Left lung (tissue), 10 donors: Measurements from ENCODE around the gene RAC2. TPM values are rescaled to one million over a fixed set of nuclear protein-coding genes. Genes with fewer than 3 reads are reported as not detected.

Experiments
- ATAC-seq: fragments of 200-7000 bp; cut with Tn5 transposase; one replicate; pipeline ENCODE4 v1.9.1; 2020; ENCODE audit warnings: moderate library complexity
- DNase-seq, 4 donors: peaks; one replicate each; pipeline ENCODE4 v3.0.0-alpha.2; 2013 to 2020
- H3K27ac ChIP-seq, 2 donors: fragments of 200-600 bp; sonication (generic) in 1 of 2; one replicate each; pipeline versions ENCODE4 v1.5.0 to v1.8.0; 2020 to 2021
- H3K27me3 ChIP-seq, 2 donors: fragments of 200-600 bp; sonication (generic) in 1 of 2; one replicate each; pipeline versions ENCODE4 v1.5.0 to v1.8.0; 2020 to 2021
- H3K36me3 ChIP-seq, 2 donors: fragments of 200-600 bp; sonication (generic) in 1 of 2; one replicate each; pipeline versions ENCODE4 v1.5.0 to v1.8.0; 2020 to 2021
- H3K4me1 ChIP-seq, 2 donors: fragments of 200-600 bp; one replicate each; pipeline ENCODE4 v1.8.0; 2021
- H3K4me3 ChIP-seq, 2 donors: fragments of 200-600 bp; sonication (generic) in 1 of 2; one replicate each; pipeline versions ENCODE4 v1.5.0 to v1.8.0; 2020 to 2021; ENCODE audit warnings: mild to moderate bottlenecking in 1 of 2
- H3K9me3 ChIP-seq, 2 donors: fragments of 200-600 bp; sonication (generic) in 1 of 2; one replicate each; pipeline versions ENCODE4 v1.5.0 to v1.8.0; 2020 to 2021
- CTCF ChIP-seq, 2 donors: fragments of 200-600 bp; sonication (generic) in 1 of 2; IDR thresholded peaks; one replicate each; pipeline versions ENCODE4 v1.5.0 to v1.8.0; 2021; ENCODE audit warnings: antibody characterized with exemption in 2 of 2
- intact Hi-C, 2 donors: fragments of 100-400 bp; cut with DNase I; formaldehyde crosslinking; loops; one replicate each; pipeline versions ENCODE4 v1.11.2 to v1.14.2; 2022
- polyA plus RNA-seq, 6 donors: library from polyadenylated mRNA; unstranded; fragments of 120-200 nt; gene quantifications; one replicate each; pipeline ENCODE4 v1.2.1, GENCODE V29; 2013; ENCODE audit not compliant: insufficient read length in 6 of 6
- total RNA-seq, 2 donors: library from RNA; stranded (reverse); fragmentation: NEBNext Ultra II Directional; extraction: Animal tissue kit (Norgen Biotek cat#: 25700); gene quantifications; one replicate each; pipeline ENCODE4 v1.2.1, GENCODE V29; 2021
- donor health status: DM: no; HTN: yes; CAD: no.
- donor health status: DM: no; HTN: no; CAD: no.

RAC2 gene
- total and polyA plus RNA-seq, 8 donors = 6.7 to 77.2 (median 10.1) TPM

DNA sequence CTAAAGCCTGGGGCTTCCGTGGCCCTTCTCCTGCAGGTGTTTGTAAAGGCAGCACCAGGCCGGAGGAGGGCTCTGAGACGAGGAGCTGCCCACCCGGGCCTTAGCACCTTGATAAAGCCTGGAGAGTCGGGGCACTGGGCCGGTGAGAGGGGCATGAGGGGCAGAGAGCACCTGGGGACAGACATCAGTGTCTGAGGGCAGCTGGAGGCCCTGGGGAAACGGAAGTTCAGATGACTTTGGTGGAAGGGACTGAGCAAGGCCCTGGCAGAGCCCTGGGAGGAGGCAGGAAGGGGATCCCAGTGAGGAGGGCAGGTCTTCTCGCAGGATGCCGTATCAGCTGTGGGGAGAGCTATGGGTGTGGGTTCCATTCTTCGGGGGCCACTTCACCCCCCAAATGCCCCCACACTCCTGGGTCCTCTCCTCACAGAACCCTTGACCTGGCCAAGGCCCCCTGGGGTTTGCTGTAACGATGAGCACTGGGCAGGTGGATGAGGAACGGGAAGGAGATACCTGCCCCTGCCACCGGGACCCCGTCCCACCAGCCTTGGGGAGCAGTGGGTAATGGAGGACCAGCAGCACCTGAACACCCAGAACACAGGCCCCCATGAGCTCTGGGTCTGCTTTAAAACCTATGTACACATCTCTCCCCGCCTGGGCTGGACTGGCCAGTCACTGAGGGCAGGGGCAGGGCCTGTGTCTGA lies 63.4 kb downstream of the RAC2 start:
- H3K27ac ChIP-seq = peak overlapping the region; percentile 3 to 50
- no peak overlapping the region for H3K4me3 ChIP-seq
- H3K36me3 ChIP-seq = no peaks in the 10 kb centered on the region
- intact Hi-C loops = no loop called here
- no peak for TF ChIP-seq CTCF (IDR thresholded peaks at IDR 0.05)
- peak in 1 of 4 donors; percentile 64 for DNase-seq
- H3K4me1 ChIP-seq = peaks cover 25 to 50% of the 10 kb centered on the region in 2 donors
- H3K9me3 ChIP-seq = no peaks in the 10 kb centered on the region
- ATAC-seq = no peak
- peaks cover 0 to 3% of the 10 kb centered on the region in 2 donors for H3K27me3 ChIP-seq

- TF ChIP-seq CTCF (IDR thresholded peaks at IDR 0.05) = no peak
- H3K4me3 ChIP-seq = no peak overlapping the region
- DNase-seq = peak in 1 of 4 donors; percentile 49
- peaks cover 0 to 10% of the 10 kb centered on the region in 2 donors for H3K27me3 ChIP-seq
- no peaks in the 10 kb centered on the region for H3K9me3 ChIP-seq
- H3K4me1 ChIP-seq = peaks cover 25 to 50% of the 10 kb centered on the region in 2 donors
- peak overlapping the region in 1 of 2 donors; percentile 50 for H3K27ac ChIP-seq
- ATAC-seq = no peak
- intact Hi-C loops = no loop called here
- no peaks in the 10 kb centered on the region for H3K36me3 ChIP-seq
Observed at GRCh38 chr22:37179622-37180420, 64.2 kb downstream of the RAC2 start.

- TF ChIP-seq CTCF (IDR thresholded peaks at IDR 0.05) = no peak
- no peak overlapping the region for H3K4me3 ChIP-seq
- H3K9me3 ChIP-seq = no peaks in the 10 kb centered on the region
- ATAC-seq (no peak), DNase-seq (peak in 1 of 4 donors; percentile 33)
- H3K4me1 ChIP-seq = peaks cover 25 to 50% of the 10 kb centered on the region in 2 donors
- no peaks in the 10 kb centered on the region for H3K36me3 ChIP-seq
- H3K27me3 ChIP-seq = peaks cover 0 to 14% of the 10 kb centered on the region in 2 donors
- H3K27ac ChIP-seq = peak overlapping the region in 1 of 2 donors; percentile 74
- intact Hi-C loops = no loop called here
Observed at GRCh38 chr22:37179126-37179470, 65.0 kb downstream of the RAC2 start.

GRCh38 chr22:37178350-37179125 lies 65.5 kb downstream of the RAC2 start:
- peak overlapping the region; percentile 24 to 74 for H3K27ac ChIP-seq
- peaks cover 25 to 50% of the 10 kb centered on the region in 2 donors for H3K4me1 ChIP-seq
- H3K36me3 ChIP-seq = no peaks in the 10 kb centered on the region
- H3K27me3 ChIP-seq = peaks cover 0 to 14% of the 10 kb centered on the region in 2 donors
- TF ChIP-seq CTCF (IDR thresholded peaks at IDR 0.05) = no peak
- H3K4me3 ChIP-seq = no peak overlapping the region
- DNase-seq (peak in 2 of 4 donors; percentile 28 to 73), ATAC-seq (no peak)
- no peaks in the 10 kb centered on the region for H3K9me3 ChIP-seq
- intact Hi-C loops = no loop called here
